Measurements from ENCODE around the gene CEP250.
"Not testable (repeated sequence)": the region's sequence is repeated elsewhere in the genome, so short reads cannot be mapped to it uniquely, and the experiment has no call there.

CEP250 gene

GRCh38 chr20:35515341-35515740 lies 59.9 kb downstream of the CEP250 start (continued):
- no peak for TF ChIP-seq ZNF433 (tag by site-specific recombination; IDR thresholded peaks at IDR 0.05; ENCODE audit: low read depth)
- no peak for TF ChIP-seq EGR2 (tag by site-specific recombination; IDR thresholded peaks at IDR 0.05; ENCODE audit: low read depth)
- no peak for TF ChIP-seq ZFP41 (tag by site-specific recombination; IDR thresholded peaks at IDR 0.05; ENCODE audit: borderline replicate concordance)
- no peak for TF ChIP-seq ZNF654 (tag by site-specific recombination; IDR thresholded peaks at IDR 0.05; ENCODE audit: low read depth)
- TF ChIP-seq ZNF121 (tag by site-specific recombination; IDR thresholded peaks at IDR 0.05): no peak
- no peak for TF ChIP-seq ZNF155 (tag by site-specific recombination; IDR thresholded peaks at IDR 0.05)
- no peak for TF ChIP-seq ZBTB21 (tag by site-specific recombination; IDR thresholded peaks at IDR 0.05)

DNA sequence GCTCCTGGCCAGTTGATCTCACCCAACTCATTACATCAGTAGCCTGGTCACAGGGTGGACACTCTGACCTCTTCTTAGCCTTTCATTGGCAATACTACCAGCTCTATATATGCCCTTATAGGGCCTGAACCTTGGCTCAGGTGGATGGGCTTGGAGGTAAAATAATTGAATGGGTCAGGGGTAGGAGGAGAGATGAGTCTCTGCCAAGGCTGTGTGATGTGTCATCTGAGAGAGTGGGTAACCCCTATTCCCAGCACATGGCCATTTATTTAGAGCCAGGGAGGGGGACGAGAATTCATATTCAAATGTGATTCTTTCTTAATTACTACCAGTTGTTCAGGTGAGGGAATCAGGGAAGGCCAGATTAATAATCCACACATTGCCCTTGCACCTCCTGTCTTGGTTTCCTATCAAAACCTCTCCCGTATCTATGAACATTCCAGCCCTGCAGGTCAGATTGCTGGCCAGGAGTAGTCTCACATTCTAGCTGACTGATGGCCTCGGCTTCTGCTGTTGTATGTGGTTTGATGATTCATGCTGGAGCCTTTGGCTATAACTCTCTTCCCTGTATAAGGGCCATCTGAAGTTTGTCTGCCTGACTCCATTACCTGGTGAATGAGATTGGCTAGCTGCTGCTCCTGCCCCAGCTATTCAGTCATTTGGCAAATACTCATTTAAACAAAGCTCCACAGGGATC lies 60.7 kb downstream of the CEP250 start:
- no peak overlapping the region for H3K27ac ChIP-seq (ENCODE audit: extremely low read depth, low read depth, low read length)
- POLR2A ChIA-PET: no interaction called here

DNA sequence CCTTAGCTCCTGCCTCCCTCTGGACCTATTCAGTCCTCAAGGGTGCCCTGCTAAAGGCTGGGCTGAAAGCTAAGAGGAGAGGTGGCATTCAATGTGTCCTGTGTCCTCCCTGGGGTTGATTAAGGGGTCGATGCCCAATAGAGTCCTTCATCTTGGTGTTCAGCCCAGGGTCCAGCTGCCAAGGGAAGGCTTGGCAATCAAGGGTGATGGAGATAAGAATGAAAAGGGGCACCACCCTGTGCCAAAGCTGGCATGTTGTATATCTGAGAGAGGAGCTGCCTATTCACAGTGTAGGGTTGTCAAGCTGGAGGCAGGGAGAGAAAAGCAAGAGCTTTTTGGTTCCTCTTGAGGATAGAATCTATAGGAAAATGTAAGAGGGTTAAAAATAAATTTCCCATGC lies 61.7 kb downstream of the CEP250 start:
- ChIA-PET POLR2A (interaction anchor here (0.6 to 1.0 kb wide), 2 partner anchors 279 to 437 kb away, joined by 3 read pairs; partner anchors contain the start of gene SCAND1), CTCF (interaction anchor here (0.5 kb wide), 1 partner anchor 216 kb away, joined by 3 read pairs; no protein-coding TSS in a partner anchor)
- Histone ChIP-seq H3K4me3 (ENCODE audit: low read depth, low read length) (no peak overlapping the region), H3K27ac (ENCODE audit: extremely low read depth, low read depth, low read length) (no peak overlapping the region), H3K9me3 (ENCODE audit: control insufficient read depth, insufficient read depth, low read depth, low read length) (no peaks in the 10 kb centered on the region), H3K36me3 (ENCODE audit: control insufficient read depth in 2 of 2, insufficient read depth in 1 of 2, low read length in 2 of 2) (peaks cover 0 to 33% of the 10 kb centered on the region in 2 experiments; a peak in 2 of 3 replicates), H3K4me1 (ENCODE audit: control insufficient read depth, insufficient read depth, low read length) (no peaks in the 10 kb centered on the region)
- TF ChIP-seq ZBTB21 (tag by site-specific recombination; IDR thresholded peaks at IDR 0.05): no peak
- TF ChIP-seq ZNF155 (tag by site-specific recombination; IDR thresholded peaks at IDR 0.05): no peak
- TF ChIP-seq ZNF654 (tag by site-specific recombination; IDR thresholded peaks at IDR 0.05; ENCODE audit: low read depth): no peak
- TF ChIP-seq ZNF302 (tag by site-specific recombination; IDR thresholded peaks at IDR 0.05; ENCODE audit: low read depth): no peak
- no peak for TF ChIP-seq ZNF133 (tag by site-specific recombination; IDR thresholded peaks at IDR 0.05)
- TF ChIP-seq ZNF596 (tag by site-specific recombination; IDR thresholded peaks at IDR 0.05): no peak
- TF ChIP-seq ZBTB48 (tag by site-specific recombination; IDR thresholded peaks at IDR 0.05): 0 out of 2 replicates have a peak, but pooled peaks have one; percentile 38
- TF ChIP-seq ZFP3 (tag by site-specific recombination; IDR thresholded peaks at IDR 0.05; ENCODE audit: low read depth): no peak

More for the DNA sequence above, 60.7 kb downstream of the CEP250 start:
- CTCF ChIA-PET: interaction anchor here (0.6 kb wide), 1 partner anchor 949 kb away, joined by 4 read pairs; no protein-coding TSS in a partner anchor
- TF ChIP-seq ZNF354C (tag by site-specific recombination; IDR thresholded peaks at IDR 0.05; ENCODE audit: borderline replicate concordance, low read depth): no peak
- Histone ChIP-seq H3K9me3 (ENCODE audit: control insufficient read depth, insufficient read depth, low read depth, low read length) (no peaks in the 10 kb centered on the region), H3K4me1 (ENCODE audit: control insufficient read depth, insufficient read depth, low read length) (no peaks in the 10 kb centered on the region), H3K36me3 (ENCODE audit: control insufficient read depth in 2 of 2, insufficient read depth in 1 of 2, low read length in 2 of 2) (peaks cover 0 to 43% of the 10 kb centered on the region in 2 experiments; a peak in 2 of 3 replicates), H3K4me3 (ENCODE audit: low read depth, low read length) (no peak overlapping the region)

DNA sequence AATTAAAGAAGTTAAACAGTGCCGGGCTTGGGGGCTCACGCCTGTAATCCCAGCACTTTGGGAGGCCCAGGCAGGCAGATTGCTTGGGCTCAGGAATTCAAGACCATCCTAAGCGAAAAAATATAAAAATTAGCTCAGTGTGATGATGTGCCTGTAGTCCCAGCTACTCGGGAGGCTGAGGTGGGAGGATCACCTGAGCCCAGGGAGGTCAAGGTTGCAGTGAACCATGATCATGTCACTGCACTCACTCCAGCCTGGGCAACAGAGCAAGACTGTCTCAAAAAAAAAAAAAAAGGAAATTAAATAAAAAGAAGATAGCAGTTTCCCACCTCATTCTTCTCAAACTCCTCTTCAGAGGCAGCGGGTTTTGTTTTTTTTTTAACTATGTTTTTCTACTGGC lies 62.4 kb downstream of the CEP250 start:
- CTCF ChIA-PET: interaction anchor here (0.5 to 0.6 kb wide), 2 partner anchors 60 to 217 kb away, joined by 3 to 5 read pairs; no protein-coding TSS in a partner anchor
- H3K36me3 ChIP-seq (ENCODE audit: control insufficient read depth in 2 of 2, insufficient read depth in 1 of 2, low read length in 2 of 2): peaks cover 0 to 27% of the 10 kb centered on the region in 2 experiments; a peak in 2 of 3 replicates
- H3K27ac ChIP-seq (ENCODE audit: extremely low read depth, low read depth, low read length); H3K9me3 ChIP-seq (ENCODE audit: control insufficient read depth, insufficient read depth, low read depth, low read length); H3K4me3 ChIP-seq (ENCODE audit: low read depth, low read length); H3K4me1 ChIP-seq (ENCODE audit: control insufficient read depth, insufficient read depth, low read length): not testable (repeated sequence)
- POLR2A ChIA-PET: interaction anchor here (1.0 kb wide), 1 partner anchor 436 kb away, joined by 3 read pairs; the partner anchor contains the start of gene SCAND1

GRCh38 chr20:35518955-35519354 lies 63.6 kb downstream of the CEP250 start:
- H3K27ac ChIP-seq (ENCODE audit: extremely low read depth, low read depth, low read length): no peak overlapping the region
- no peak for TF ChIP-seq ZNF221 (tag by site-specific recombination; IDR thresholded peaks at IDR 0.05; ENCODE audit: borderline replicate concordance)
- TF ChIP-seq ZNF121 (tag by site-specific recombination; IDR thresholded peaks at IDR 0.05): no peak
- TF ChIP-seq, protein P1, sequence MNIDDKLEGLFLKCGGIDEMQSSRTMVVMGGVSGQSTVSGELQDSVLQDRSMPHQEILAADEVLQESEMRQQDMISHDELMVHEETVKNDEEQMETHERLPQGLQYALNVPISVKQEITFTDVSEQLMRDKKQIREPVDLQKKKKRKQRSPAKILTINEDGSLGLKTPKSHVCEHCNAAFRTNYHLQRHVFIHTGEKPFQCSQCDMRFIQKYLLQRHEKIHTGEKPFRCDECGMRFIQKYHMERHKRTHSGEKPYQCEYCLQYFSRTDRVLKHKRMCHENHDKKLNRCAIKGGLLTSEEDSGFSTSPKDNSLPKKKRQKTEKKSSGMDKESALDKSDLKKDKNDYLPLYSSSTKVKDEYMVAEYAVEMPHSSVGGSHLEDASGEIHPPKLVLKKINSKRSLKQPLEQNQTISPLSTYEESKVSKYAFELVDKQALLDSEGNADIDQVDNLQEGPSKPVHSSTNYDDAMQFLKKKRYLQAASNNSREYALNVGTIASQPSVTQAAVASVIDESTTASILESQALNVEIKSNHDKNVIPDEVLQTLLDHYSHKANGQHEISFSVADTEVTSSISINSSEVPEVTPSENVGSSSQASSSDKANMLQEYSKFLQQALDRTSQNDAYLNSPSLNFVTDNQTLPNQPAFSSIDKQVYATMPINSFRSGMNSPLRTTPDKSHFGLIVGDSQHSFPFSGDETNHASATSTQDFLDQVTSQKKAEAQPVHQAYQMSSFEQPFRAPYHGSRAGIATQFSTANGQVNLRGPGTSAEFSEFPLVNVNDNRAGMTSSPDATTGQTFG (tag by site-specific recombination; IDR thresholded peaks at IDR 0.05; ENCODE audit: borderline replicate concordance): no peak
- TF ChIP-seq ZNF600 (tag by site-specific recombination; IDR thresholded peaks at IDR 0.05): no peak
- no peak for TF ChIP-seq ZNF843 (tag by site-specific recombination; IDR thresholded peaks at IDR 0.05)
- no peak for TF ChIP-seq ZFHX2 (tag by site-specific recombination; conservative IDR thresholded peaks at IDR 0.05)
- TF ChIP-seq ZNF837 (tag by site-specific recombination; IDR thresholded peaks at IDR 0.05): no peak
- no peak for TF ChIP-seq ZNF248 (tag by site-specific recombination; IDR thresholded peaks at IDR 0.05)
- TF ChIP-seq HOXA7 (CRISPR knock-in tag; IDR thresholded peaks at IDR 0.05; ENCODE audit: borderline replicate concordance): no peak
- H3K4me3 ChIP-seq (ENCODE audit: low read depth, low read length): no peak overlapping the region
- H3K36me3 ChIP-seq (ENCODE audit: control insufficient read depth in 2 of 2, insufficient read depth in 1 of 2, low read length in 2 of 2): peaks cover 0 to 18% of the 10 kb centered on the region in 2 experiments; a peak in 1 of 3 replicates
- no peaks in the 10 kb centered on the region for H3K9me3 ChIP-seq (ENCODE audit: control insufficient read depth, insufficient read depth, low read depth, low read length)
- ChIA-PET CTCF (interaction anchor here (1.1 kb wide), 1 partner anchor 19 kb away, joined by 3 read pairs; no protein-coding TSS in a partner anchor), POLR2A (interaction anchor here (0.8 kb wide), 1 partner anchor 218 kb away, joined by 4 read pairs; no protein-coding TSS in a partner anchor)
- H3K4me1 ChIP-seq (ENCODE audit: control insufficient read depth, insufficient read depth, low read length): no peaks in the 10 kb centered on the region

Measured in HEK293 (cell line).